ENCODE data around the gene YJEFN3.

Gene YJEFN3

DNA sequence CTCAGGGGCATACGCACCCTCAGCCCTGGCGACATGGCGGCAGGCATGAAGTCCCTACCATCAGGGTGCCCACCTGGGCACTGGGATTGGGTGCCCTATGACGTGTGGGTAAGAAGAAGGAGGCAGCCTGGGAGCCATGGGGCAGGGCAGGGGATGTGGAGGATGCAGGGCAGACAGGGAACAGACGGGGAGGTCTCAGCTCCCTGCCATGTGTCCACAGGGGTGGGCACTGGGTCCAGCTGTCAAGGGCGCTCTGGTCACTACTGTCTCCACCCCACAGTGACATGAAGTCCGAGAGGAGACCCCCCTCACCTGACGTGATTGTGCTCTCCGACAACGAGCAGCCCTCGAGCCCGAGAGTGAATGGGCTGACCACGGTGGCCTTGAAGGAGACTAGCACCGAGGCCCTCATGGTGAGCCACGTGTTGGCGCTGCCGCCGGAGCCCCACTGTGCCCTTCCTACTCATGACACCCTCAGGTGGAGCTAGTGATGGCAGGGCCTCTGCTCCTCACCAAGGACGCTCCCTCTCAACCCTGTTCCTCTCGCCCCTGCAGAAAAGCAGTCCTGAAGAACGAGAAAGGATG is 36.6 kb upstream of the YJEFN3 start:
- TF ChIP-seq Cebpa-rat (IDR thresholded peaks at IDR 0.05), result no peak
- H3K27ac ChIP-seq, result peak overlapping the region in 2 of 11 experiments; percentile 3 to 6; a peak in 2 of 22 replicates
- no peak overlapping the region for H3K4me2 ChIP-seq
- H4K20me1 ChIP-seq, result peaks cover 66 to 98% (median 88%) of the 10 kb centered on the region in 11 experiments; a peak in 21 of 22 replicates
- H3K27me3 ChIP-seq, result no peaks in the 10 kb centered on the region
- peaks cover 30 to 52% (median 45%) of the 10 kb centered on the region in 10 experiments for H3K4me1 ChIP-seq
- H3K9me3 ChIP-seq (replicated peaks in 1 of 11), result no peaks in the 10 kb centered on the region
- H3K36me3 ChIP-seq, result peaks cover 59 to 76% (median 65%) of the 10 kb centered on the region in 11 experiments
- peak overlapping the region in 3 of 11 experiments; percentile 15 to 31 (median 19); a peak in 2 of 22 replicates for H3K9ac ChIP-seq
- no peak overlapping the region for H3K4me3 ChIP-seq

DNA sequence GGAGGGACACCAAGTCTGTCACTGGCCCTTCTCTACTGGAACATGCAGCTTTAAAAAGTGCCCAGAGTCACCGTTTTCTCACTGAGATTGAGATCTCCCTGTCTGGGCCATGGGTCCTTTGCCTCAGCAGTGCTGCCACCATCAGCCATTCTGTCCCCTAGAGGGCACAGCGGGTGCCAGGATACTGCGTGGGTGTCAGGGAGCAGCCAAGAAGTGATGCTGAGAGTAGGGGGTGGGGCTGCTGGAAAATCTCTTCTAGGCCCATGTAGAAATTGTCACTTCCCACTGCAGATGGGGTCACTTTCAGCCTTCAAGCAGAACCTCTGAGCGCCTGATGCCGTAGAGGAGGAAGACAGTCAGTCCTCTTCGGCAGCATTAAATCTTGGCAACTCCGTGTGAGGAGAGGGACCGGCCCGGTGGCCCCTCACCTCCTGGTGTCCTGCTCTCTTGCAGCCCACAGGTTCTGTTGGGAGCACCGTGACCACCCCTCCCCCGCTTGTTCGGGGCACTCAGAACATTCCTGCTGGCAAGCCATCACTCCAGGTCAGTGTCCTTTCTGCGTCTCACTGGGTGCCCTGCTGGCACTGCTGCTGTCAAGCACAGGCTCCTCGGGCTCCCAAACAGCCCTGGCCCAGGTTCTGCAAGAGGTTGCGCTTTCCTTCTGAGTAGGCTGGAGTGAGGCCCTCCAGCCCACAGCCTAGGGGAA is 34.7 kb upstream of the YJEFN3 start:
- Histone ChIP-seq H3K27me3 (no peaks in the 10 kb centered on the region), H3K4me2 (peak overlapping the region in 1 of 11 experiments; percentile 12; a peak in 1 of 22 replicates), H3K27ac (peak overlapping the region in 2 of 11 experiments; percentile 4 to 22; a peak in 4 of 22 replicates), H3K4me1 (peaks cover 13 to 35% (median 27%) of the 10 kb centered on the region in 10 experiments), H4K20me1 (peaks cover 71 to 98% (median 93%) of the 10 kb centered on the region in 11 experiments), H3K4me3 (no peak overlapping the region), H3K36me3 (peaks cover 78 to 85% (median 83%) of the 10 kb centered on the region in 11 experiments), H3K9ac (peak overlapping the region in 8 of 11 experiments; percentile 5 to 47 (median 30); a peak in 5 of 22 replicates), H3K9me3 (replicated peaks in 1 of 11) (no peaks in the 10 kb centered on the region)
- no peak for TF ChIP-seq Cebpa-rat (IDR thresholded peaks at IDR 0.05)

DNA sequence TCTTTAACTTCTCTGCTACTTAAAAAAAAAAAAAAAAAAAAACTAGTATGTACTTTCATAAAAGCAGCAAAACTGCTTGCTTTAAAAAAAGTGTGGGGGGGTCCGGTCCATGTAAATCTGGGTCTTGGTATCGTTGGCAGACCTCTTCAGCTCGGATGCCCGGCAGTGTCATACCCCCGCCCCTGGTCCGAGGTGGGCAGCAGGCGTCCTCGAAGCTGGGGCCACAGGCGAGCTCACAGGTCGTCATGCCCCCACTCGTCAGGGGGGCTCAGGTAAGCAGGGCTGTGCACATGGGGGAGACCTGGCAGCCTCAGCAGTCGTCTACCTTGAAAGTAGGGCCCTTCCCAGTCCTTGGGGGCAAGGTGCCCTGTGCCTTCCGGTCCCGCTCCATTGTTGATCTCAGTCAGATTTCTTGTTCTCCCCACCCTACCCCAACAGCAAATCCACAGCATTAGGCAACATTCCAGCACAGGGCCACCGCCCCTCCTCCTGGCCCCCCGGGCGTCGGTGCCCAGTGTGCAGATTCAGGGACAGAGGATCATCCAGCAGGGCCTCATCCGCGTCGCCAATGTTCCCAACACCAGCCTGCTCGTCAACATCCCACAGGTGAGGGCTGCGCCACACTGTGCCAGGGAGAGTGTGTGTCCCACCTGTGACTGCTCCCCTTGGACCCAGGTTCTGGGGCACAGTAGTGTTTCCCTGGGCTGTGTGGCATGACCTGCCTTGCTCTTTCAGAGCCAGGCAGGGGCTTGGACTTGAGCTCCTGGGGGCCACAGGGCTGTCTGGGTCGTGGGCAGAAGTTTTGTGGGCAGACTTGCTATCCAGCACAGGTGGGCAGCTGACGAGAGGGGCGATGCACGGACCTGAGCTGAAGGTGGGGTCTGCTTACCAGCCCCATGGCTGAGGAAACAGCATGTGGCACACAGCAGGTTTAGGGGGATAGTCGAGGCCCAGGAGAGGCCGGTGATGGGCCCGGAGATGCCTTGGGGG is 32.8 kb upstream of the YJEFN3 start:
- peaks cover 95 to 99% (median 98%) of the 10 kb centered on the region in 11 experiments for H3K36me3 ChIP-seq
- H3K9ac ChIP-seq, result peak overlapping the region in 1 of 11 experiments; percentile 13; a peak in 1 of 22 replicates
- TF ChIP-seq Cebpa-rat (IDR thresholded peaks at IDR 0.05), result no peak
- no peaks in the 10 kb centered on the region for H3K27me3 ChIP-seq
- peaks cover 75 to 98% (median 95%) of the 10 kb centered on the region in 11 experiments for H4K20me1 ChIP-seq
- no peak overlapping the region for H3K4me3 ChIP-seq
- no peak overlapping the region; a peak in 1 of 22 replicates for H3K4me2 ChIP-seq
- H3K27ac ChIP-seq, result peak overlapping the region in 3 of 11 experiments; percentile 6 to 18 (median 14); a peak in 2 of 22 replicates
- no peaks in the 10 kb centered on the region for H3K9me3 ChIP-seq (replicated peaks in 1 of 11)
- H3K4me1 ChIP-seq, result peaks cover 0 to 21% (median 9%) of the 10 kb centered on the region in 10 experiments; a peak in 13 of 20 replicates

DNA sequence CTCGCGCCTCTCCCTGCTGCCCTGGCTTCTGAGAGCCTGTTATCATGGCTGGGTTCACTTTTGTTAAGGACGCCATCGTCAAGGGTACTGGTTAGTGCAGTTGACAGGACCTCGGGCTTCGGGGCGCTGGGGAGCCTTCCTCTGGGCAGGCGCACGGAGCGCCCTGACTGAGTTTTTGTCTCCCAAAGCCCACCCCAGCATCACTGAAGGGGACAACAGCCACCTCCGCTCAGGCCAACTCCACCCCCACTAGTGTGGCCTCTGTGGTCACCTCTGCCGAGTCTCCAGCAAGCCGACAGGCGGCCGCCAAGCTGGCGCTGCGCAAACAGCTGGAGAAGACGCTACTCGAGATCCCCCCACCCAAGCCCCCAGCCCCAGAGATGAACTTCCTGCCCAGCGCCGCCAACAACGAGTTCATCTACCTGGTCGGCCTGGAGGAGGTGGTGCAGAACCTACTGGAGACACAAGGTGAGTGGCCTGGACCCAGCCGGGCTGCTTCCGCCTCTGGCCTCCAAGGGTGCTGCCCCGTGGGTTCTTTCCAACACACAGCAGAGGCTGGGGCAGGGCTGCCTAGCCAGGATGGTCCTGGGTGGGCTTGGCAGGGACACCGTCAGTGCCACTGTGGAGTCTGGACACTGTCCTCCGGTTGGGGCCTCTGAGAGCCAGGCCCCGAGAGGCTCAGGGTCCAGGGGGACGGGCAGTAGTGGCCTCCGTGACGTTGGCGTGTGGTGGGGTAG is 30.3 kb upstream of the YJEFN3 start:
- H3K27me3 ChIP-seq, result no peaks in the 10 kb centered on the region
- no peaks in the 10 kb centered on the region for H3K9me3 ChIP-seq (replicated peaks in 1 of 11)
- no peak overlapping the region for H3K4me2 ChIP-seq
- H4K20me1 ChIP-seq, result peaks cover 52 to 98% (median 95%) of the 10 kb centered on the region in 11 experiments
- H3K4me1 ChIP-seq, result peaks cover 0 to 16% (median 8%) of the 10 kb centered on the region in 10 experiments; a peak in 9 of 20 replicates
- H3K36me3 ChIP-seq, result peaks cover 95 to 99% (median 98%) of the 10 kb centered on the region in 11 experiments
- H3K9ac ChIP-seq, result no peak overlapping the region; a peak in 2 of 22 replicates
- no peak overlapping the region for H3K27ac ChIP-seq
- TF ChIP-seq Cebpa-rat (IDR thresholded peaks at IDR 0.05), result no peak
- no peak overlapping the region for H3K4me3 ChIP-seq

DNA sequence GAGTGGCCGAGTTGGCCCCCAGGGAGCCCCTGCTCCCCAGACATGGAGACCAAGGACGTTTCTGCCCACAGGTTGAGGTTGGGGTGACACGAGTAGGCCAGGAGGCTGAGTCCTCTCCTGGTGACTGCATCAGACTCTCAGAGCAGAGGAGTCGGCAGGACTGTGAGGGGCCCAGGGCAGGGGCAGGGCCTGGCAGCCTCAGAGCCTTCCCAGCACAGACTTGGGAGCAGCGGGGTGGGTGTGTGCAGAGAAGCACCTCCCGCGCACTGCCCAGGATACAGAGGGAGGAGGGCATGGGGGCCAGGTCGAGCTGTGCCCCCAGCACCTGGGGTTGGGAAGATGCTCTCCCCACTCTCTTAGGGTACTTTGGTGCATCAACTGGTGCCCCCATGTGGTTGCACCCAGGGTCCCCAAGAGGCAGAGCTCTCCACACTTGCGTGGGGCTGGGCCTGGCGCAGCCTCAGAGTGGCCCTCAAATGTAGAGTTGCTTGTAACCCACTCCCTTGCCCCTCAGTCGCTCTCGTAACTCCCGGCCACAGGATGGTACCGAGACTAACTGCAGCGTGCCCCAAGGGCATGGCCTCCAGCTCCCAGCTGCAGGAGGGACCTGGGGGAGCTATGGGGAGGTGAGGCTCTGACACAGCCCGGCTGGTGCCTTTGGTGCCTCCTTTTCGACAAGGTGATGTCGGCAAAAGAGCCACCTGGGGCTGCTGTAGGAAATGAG is 29.3 kb upstream of the YJEFN3 start:
- peak overlapping the region in 2 of 11 experiments; percentile 6 to 13; a peak in 1 of 22 replicates for H3K9ac ChIP-seq
- TF ChIP-seq Cebpa-rat (IDR thresholded peaks at IDR 0.05), result no peak
- peaks cover 0 to 8% (median under 1%) of the 10 kb centered on the region in 10 experiments; a peak in 4 of 20 replicates for H3K4me1 ChIP-seq
- no peak overlapping the region for H3K4me2 ChIP-seq
- no peaks in the 10 kb centered on the region for H3K9me3 ChIP-seq (replicated peaks in 1 of 11)
- peaks cover 45 to 100% (median 97%) of the 10 kb centered on the region in 11 experiments for H4K20me1 ChIP-seq
- H3K36me3 ChIP-seq, result peaks cover 98 to 100% (median 100%) of the 10 kb centered on the region in 11 experiments
- no peak overlapping the region for H3K4me3 ChIP-seq
- H3K27me3 ChIP-seq, result no peaks in the 10 kb centered on the region
- 0 out of 22 replicates have a peak overlapping the region, but pooled peaks of 1 of the 11 experiments have one; percentile 22 for H3K27ac ChIP-seq

DNA sequence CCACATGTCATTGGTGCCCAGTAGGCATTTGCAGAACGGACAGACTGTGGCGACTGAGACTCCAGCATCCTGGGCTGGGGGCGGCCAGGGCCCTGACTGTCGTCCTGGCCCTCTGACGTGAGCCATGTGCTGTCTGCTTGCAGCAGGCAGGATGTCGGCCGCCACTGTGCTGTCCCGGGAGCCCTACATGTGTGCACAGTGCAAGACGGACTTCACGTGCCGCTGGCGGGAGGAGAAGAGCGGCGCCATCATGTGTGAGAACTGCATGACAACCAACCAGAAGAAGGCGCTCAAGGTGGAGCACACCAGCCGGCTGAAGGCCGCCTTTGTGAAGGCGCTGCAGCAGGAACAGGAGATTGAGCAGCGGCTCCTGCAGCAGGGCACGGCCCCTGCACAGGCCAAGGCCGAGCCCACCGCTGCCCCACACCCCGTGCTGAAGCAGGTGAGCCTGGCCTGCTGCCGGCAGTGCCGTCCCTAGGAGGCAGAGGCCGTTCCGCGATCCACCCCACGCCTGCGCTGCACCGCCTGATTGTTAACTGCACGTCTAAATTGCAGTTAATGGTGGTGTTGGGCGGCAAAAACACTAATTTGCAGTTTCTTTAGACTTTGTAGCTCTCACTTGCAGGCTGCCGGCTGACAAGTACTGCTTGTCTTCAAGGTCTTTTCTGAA is 27.6 kb upstream of the YJEFN3 start:
- Histone ChIP-seq H3K4me2 (no peak overlapping the region), H4K20me1 (peaks cover 38 to 100% (median 100%) of the 10 kb centered on the region in 11 experiments), H3K27me3 (no peaks in the 10 kb centered on the region), H3K9me3 (replicated peaks in 1 of 11) (no peaks in the 10 kb centered on the region), H3K36me3 (peaks cover 100% of the 10 kb centered on the region in 11 experiments), H3K4me3 (no peak overlapping the region), H3K9ac (no peak overlapping the region), H3K4me1 (no peaks in the 10 kb centered on the region), H3K27ac (no peak overlapping the region)
- TF ChIP-seq Cebpa-rat (IDR thresholded peaks at IDR 0.05), result no peak

DNA sequence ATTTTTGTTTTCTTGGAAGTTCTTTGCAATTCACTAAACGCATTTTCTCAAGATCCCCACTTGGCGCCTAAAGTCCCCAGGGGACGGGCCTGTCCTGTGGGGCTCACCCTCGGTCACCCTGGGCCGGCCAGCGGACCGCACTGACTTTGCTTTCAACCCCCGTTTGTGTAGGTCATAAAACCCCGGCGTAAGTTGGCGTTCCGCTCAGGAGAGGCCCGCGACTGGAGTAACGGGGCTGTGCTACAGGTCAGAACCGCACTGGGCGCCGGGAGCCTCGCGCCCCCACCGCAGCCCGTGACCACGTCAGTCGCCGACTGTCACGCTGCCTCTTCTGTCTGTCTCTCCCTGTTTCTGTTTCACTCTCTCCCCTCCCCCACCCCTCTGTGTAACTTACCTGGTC is 26.9 kb upstream of the YJEFN3 start:
- no peak for TF ChIP-seq Cebpa-rat (IDR thresholded peaks at IDR 0.05)

More for the DNA sequence above, 26.9 kb upstream of the YJEFN3 start:
- H3K27ac ChIP-seq, result no peak overlapping the region
- peaks cover 100% of the 10 kb centered on the region in 11 experiments for H3K36me3 ChIP-seq
- H3K27me3 ChIP-seq, result no peaks in the 10 kb centered on the region
- no peaks in the 10 kb centered on the region for H3K4me1 ChIP-seq
- H4K20me1 ChIP-seq, result peaks cover 32 to 100% (median 98%) of the 10 kb centered on the region in 11 experiments
- H3K9me3 ChIP-seq (replicated peaks in 1 of 11), result no peaks in the 10 kb centered on the region
- H3K4me3 ChIP-seq, result no peak overlapping the region
- no peak overlapping the region for H3K4me2 ChIP-seq
- H3K9ac ChIP-seq, result no peak overlapping the region
